Measurements from ENCODE around the gene P3H1. TPM values are rescaled to one million over a fixed set of nuclear protein-coding genes. Genes with fewer than 3 reads are reported as not detected.

Gene P3H1
- total RNA-seq, 1 experiment from 2014 or later: 22.8 TPM

- Histone ChIP-seq H3K9me2 (ENCODE audit: insufficient read depth) (no peaks in the 10 kb centered on the region), H4K20me1 (ENCODE audit: insufficient read depth) (no peaks in the 10 kb centered on the region), H3K4me1 (replicated peaks; ENCODE audit: insufficient read depth) (no peaks in the 10 kb centered on the region), H3F3A (ENCODE audit: insufficient read depth, low read depth) (no peaks in the 10 kb centered on the region; the same call in 1 of the 2 replicates), H3K4me3 (no peak overlapping the region), H3K27me3 (ENCODE audit: insufficient read depth, low read depth) (no peaks in the 10 kb centered on the region), H3K4me2 (no peak overlapping the region), H3K79me2 (ENCODE audit: low read depth) (no peaks in the 10 kb centered on the region), H2AFZ (no peak overlapping the region), H3K9me3 (ENCODE audit: insufficient read depth, low read depth) (no peaks in the 10 kb centered on the region), H3K36me3 (ENCODE audit: low read depth) (0 out of 2 replicates have a peak, but pooled peaks cover 4% of the 10 kb centered on the region), H3K27ac (no peak overlapping the region)
- DNase-seq: no peak
- no TSS peak for BruUV-seq (replicated peaks)
- POLR2A ChIA-PET (ENCODE audit: unreplicated experiment): no interaction called here
- intact Hi-C loops (cut with micrococcal nuclease; ENCODE audit: unreplicated experiment): loop anchor here (5.0 kb wide), 1 partner anchor 181 kb away; no protein-coding TSS in a partner anchor
- CTCF ChIA-PET: no interaction called here
- TF ChIP-seq EZH2 (IDR thresholded peaks at IDR 0.05; ENCODE audit: low read depth) (no peak), CTCF (conservative IDR thresholded peaks at IDR 0.05) (no peak)
Measured at GRCh38 chr1:42757892-42758275, 8.9 kb downstream of the P3H1 start.

GRCh38 chr1:42756956-42757891 is 9.6 kb downstream of the P3H1 start:
- BruUV-seq (replicated peaks): no TSS peak
- Histone ChIP-seq H2AFZ (no peak overlapping the region), H4K20me1 (ENCODE audit: insufficient read depth) (no peaks in the 10 kb centered on the region), H3K27me3 (ENCODE audit: insufficient read depth, low read depth) (no peaks in the 10 kb centered on the region), H3K27ac (no peak overlapping the region), H3K4me3 (no peak overlapping the region), H3K9me3 (ENCODE audit: insufficient read depth, low read depth) (no peaks in the 10 kb centered on the region), H3F3A (ENCODE audit: insufficient read depth, low read depth) (no peaks in the 10 kb centered on the region; the same call in 1 of the 2 replicates), H3K79me2 (ENCODE audit: low read depth) (no peaks in the 10 kb centered on the region), H3K4me2 (no peak overlapping the region), H3K9me2 (ENCODE audit: insufficient read depth) (no peaks in the 10 kb centered on the region), H3K36me3 (ENCODE audit: low read depth) (0 out of 2 replicates have a peak, but pooled peaks cover 4% of the 10 kb centered on the region), H3K4me1 (replicated peaks; ENCODE audit: insufficient read depth) (no peaks in the 10 kb centered on the region)
- TF ChIP-seq CTCF (conservative IDR thresholded peaks at IDR 0.05) (peak; percentile 83), EZH2 (IDR thresholded peaks at IDR 0.05; ENCODE audit: low read depth) (no peak)
- intact Hi-C loops (cut with micrococcal nuclease; ENCODE audit: unreplicated experiment): loop anchor here (5.0 kb wide), 1 partner anchor 180 kb away; no protein-coding TSS in a partner anchor
- peak in 1 of 2 experiments; percentile 34 for DNase-seq
- ChIA-PET CTCF (interaction anchor here (0.6 kb wide), 1 partner anchor 564 kb away, joined by 3 read pairs; no protein-coding TSS in a partner anchor), POLR2A (ENCODE audit: unreplicated experiment) (no interaction called here)

- no TSS peak for BruUV-seq (replicated peaks)
- H3K36me3 ChIP-seq (ENCODE audit: low read depth): 0 out of 2 replicates have a peak, but pooled peaks cover 4% of the 10 kb centered on the region
- no peaks in the 10 kb centered on the region for H3F3A ChIP-seq (ENCODE audit: insufficient read depth, low read depth)
- TF ChIP-seq EZH2 (IDR thresholded peaks at IDR 0.05; ENCODE audit: low read depth): no peak
- TF ChIP-seq CTCF (conservative IDR thresholded peaks at IDR 0.05): no peak
- no peaks in the 10 kb centered on the region for H3K27me3 ChIP-seq (ENCODE audit: insufficient read depth, low read depth)
- CTCF ChIA-PET: no interaction called here
- no peaks in the 10 kb centered on the region for H3K4me1 ChIP-seq (replicated peaks; ENCODE audit: insufficient read depth)
- intact Hi-C loops (cut with micrococcal nuclease; ENCODE audit: unreplicated experiment): no loop called here
- H3K79me2 ChIP-seq (ENCODE audit: low read depth): no peaks in the 10 kb centered on the region
- H3K4me2 ChIP-seq: no peak overlapping the region
- no peak overlapping the region for H3K27ac ChIP-seq
- no peak overlapping the region for H2AFZ ChIP-seq
- H3K4me3 ChIP-seq: no peak overlapping the region
- H3K9me3 ChIP-seq (ENCODE audit: insufficient read depth, low read depth): no peaks in the 10 kb centered on the region
- POLR2A ChIA-PET (ENCODE audit: unreplicated experiment): interaction anchor here (0.6 kb wide), 1 partner anchor 184 kb away, joined by 7 read pairs; no protein-coding TSS in a partner anchor
- H4K20me1 ChIP-seq (ENCODE audit: insufficient read depth): no peaks in the 10 kb centered on the region
- no peak for DNase-seq
- H3K9me2 ChIP-seq (ENCODE audit: insufficient read depth): no peaks in the 10 kb centered on the region
Measured at GRCh38 chr1:42753070-42753469, 13.8 kb downstream of the P3H1 start.
